LNCaP clone FGC (cell line): ENCODE measurements around the gene TNFAIP6.

Source experiments
- DNase-seq: peaks from one replicate; pipeline ENCODE4 v3.0.0-alpha.2; 2011; ENCODE audit warnings: low read depth
- H3K4me3 ChIP-seq: 2 replicates; pipeline ENCODE4 v1.5.1; 2011; ENCODE audit warnings: mild to moderate bottlenecking, low read depth, low read length, control low read depth
- TF ChIP-seq, protein P1 (sequence below): IDR thresholded peaks from 2 replicates; pipeline ENCODE4 v1.5.1; 2012; ENCODE audit warnings: mild to moderate bottlenecking; ENCODE audit not compliant: control insufficient read depth, insufficient read depth; ENCODE audit errors: extremely low read depth

TNFAIP6 gene

DNA sequence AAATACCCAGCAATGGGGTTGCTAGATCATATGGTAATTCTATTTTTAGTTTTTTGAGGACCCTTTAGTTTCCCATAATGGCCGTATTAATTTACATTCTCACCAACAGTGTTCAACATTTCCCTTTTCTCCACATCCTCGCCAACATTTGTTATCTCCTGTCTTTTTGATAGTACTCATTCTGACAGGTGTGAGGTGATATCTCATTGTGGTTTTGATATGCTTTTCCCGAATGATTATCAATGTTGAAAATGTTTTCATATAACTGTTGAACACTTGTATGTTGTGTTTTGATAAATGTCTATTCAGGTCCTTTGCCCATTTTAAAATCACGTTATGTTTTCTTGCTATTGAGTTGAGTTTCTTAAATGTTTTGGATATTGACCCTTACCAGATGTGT lies 46.5 kb downstream of the TNFAIP6 start:
- TF ChIP-seq, protein P1, sequence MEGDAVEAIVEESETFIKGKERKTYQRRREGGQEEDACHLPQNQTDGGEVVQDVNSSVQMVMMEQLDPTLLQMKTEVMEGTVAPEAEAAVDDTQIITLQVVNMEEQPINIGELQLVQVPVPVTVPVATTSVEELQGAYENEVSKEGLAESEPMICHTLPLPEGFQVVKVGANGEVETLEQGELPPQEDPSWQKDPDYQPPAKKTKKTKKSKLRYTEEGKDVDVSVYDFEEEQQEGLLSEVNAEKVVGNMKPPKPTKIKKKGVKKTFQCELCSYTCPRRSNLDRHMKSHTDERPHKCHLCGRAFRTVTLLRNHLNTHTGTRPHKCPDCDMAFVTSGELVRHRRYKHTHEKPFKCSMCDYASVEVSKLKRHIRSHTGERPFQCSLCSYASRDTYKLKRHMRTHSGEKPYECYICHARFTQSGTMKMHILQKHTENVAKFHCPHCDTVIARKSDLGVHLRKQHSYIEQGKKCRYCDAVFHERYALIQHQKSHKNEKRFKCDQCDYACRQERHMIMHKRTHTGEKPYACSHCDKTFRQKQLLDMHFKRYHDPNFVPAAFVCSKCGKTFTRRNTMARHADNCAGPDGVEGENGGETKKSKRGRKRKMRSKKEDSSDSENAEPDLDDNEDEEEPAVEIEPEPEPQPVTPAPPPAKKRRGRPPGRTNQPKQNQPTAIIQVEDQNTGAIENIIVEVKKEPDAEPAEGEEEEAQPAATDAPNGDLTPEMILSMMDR: no peak
- no peak for DNase-seq
- H3K4me3 ChIP-seq: no peak overlapping the region

DNA sequence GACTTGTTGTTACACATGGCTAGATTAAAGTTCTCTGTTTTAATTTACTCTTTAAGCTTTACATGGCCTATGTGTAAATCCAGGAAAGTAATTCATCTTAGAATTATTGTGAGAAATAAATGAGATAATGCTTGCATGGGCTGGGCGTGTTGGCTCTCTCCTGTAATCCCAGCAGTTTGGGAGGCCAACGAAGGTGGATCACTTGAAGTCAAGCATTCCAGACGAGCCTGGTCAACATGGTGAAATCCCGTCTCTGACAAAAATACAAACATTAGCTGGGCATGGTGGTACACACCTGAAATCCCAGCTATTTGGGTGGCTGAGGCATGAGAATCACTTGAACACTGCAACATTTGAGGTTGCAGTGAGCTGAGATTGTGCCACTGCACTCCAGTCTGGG lies 48.0 kb downstream of the TNFAIP6 start:
- H3K4me3 ChIP-seq: no peak overlapping the region
- TF ChIP-seq, protein P1: no peak
- no peak for DNase-seq

DNA sequence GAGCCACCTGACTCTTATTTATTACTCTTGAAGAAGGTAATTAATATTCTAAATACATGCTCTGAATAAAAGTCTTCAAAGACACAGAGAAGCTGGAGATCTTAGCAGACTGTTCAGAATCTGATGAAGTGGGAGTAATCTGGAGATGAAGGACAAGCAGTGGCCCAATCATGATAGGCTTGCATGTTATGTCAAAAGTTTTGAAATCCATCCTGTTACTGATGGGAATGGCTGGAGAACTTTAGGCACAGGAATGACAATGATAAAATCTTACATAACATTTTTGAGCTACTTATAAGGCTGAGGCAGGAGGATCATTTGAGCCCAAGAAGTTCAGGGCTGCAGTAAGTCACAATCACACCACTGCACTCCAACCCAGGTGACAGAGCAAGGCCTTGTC lies 49.9 kb downstream of the TNFAIP6 start:
- TF ChIP-seq, protein P1: no peak
- DNase-seq: no peak
- no peak overlapping the region for H3K4me3 ChIP-seq

DNA sequence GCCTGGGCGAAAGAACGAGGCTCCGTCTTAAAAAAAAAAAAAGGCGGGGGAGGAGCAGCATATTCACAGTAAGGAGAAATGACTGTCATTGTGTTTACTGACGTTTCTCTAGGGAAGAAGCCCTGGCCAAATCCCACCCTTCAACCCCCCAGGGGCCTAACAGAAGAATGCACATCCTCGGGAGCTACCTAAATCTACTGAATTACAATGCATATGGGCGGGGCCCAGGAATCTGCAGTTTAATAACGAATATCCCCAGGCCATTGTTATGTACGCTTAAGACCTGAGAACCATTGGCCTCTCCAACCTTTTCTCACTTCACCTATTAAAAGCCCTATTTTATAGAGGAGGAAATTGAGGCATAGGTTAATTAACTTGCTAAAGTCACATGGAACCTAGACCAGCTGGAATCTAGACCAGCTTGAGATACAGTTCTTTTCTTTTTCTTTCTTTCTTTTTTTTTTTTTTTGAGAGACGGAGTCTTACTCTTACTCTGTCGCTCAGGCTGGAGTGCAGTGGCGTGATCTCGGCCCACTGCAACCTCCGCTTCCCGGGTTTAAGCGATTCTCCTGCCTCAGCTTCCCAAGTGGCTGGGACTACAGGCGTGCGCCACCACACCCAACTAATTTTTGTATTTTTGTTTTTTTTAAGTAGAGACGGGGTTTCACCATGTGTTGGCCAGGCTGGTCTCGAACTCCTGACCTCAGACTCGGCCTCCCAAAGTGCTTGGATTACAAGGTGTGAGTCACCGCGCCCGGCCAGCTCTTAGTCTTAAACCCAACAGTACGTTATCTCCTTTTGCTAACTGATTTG lies 51.6 kb downstream of the TNFAIP6 start:
- H3K4me3 ChIP-seq: peak overlapping the region; percentile 97
- TF ChIP-seq, protein P1: no peak
- no peak for DNase-seq

DNA sequence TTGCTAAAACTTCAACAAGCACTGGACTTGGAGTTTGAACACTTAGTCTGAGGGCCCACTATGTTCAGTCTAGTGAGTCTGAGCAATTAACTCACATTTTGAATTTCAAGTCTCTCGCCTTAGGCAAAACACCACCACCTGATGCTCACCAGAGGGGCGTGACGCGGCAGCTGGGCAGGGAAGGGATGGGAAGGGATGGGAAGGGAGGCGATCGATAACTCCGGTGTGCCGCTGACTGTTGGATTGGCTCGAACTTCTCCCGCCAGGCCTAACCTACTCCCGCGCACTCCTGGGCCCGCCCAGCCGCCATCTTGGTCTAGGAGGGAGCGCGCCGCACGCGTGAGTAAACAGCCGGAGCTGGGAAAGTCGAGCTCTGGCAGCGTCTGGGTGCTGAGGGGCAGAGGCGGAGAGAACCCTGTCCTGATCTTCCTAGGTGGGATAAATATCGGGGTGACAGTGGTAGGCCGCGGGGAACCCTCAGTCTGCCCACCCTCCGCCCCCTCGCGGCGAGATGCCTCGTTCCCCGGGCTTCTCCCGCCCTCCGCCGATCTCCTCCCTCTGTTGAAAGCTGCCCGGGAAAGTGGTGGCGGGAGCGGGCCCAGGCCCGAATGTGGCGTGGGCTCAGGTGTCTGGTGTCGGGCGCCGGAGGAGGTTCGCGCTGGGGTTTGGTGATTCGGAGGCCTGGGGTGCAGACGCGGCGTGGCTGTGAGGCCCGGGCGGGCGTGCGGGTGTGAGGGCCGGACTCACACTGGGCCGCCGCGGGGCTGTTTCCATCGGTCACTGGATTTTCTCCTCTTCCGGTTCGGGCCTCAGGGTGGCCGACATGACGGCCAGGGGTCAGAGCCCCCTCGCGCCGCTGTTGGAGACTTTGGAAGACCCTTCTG lies 52.5 kb downstream of the TNFAIP6 start, which contains the start of gene RIF1:
Gene RIF1, plus strand, starts transcription at position 302 of the 884 bp plus-strand sequence. Its CDS starts 522 bp downstream, at position 824.
- peak; percentile 64 for DNase-seq
- peak within 1 kb of the TSS; percentile 97 for H3K4me3 ChIP-seq
- TF ChIP-seq, protein P1: peak; percentile 43

DNA sequence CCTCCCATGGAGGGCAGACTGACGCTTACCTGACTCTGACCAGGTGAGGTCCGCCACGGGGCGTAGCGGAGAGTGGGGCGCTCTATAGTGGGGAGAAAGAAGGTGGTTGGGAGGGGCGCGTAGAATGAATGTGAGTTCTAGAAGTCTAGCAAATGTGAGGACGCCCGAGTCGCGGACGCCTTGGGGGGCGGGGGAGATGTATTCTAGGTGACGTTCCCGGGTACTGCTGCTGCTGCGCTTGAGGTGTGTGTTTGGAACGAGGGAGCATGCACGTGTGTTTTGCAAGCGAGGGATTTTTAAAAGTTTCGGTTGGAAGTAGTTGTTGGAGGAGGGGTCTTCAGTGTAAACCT lies 53.1 kb downstream of the TNFAIP6 start:
- no peak for DNase-seq
- TF ChIP-seq, protein P1: no peak
- peak overlapping the region; percentile 97 for H3K4me3 ChIP-seq
